ENCODE results near the gene RUBCN.

The RUBCN gene

GRCh38 chr3:197749315-197749600 lies 12.6 kb upstream of the RUBCN start:
- peak overlapping the region; percentile 80 for H3K4me3 ChIP-seq (ENCODE audit: low read depth, low read length)
- TF ChIP-seq CTCF (IDR thresholded peaks at IDR 0.05; ENCODE audit: low read depth, low read length, missing control alignments), result no peak
- DNase-seq (ENCODE audit: low read depth), result peak; percentile 46

- no peak for TF ChIP-seq CTCF (IDR thresholded peaks at IDR 0.05; ENCODE audit: low read depth, low read length, missing control alignments)
- peak overlapping the region; percentile 80 for H3K4me3 ChIP-seq (ENCODE audit: low read depth, low read length)
- DNase-seq (ENCODE audit: low read depth), result no peak
These were observed 12.1 kb upstream of the RUBCN start for GRCh38 chr3:197748597-197749314.

DNA sequence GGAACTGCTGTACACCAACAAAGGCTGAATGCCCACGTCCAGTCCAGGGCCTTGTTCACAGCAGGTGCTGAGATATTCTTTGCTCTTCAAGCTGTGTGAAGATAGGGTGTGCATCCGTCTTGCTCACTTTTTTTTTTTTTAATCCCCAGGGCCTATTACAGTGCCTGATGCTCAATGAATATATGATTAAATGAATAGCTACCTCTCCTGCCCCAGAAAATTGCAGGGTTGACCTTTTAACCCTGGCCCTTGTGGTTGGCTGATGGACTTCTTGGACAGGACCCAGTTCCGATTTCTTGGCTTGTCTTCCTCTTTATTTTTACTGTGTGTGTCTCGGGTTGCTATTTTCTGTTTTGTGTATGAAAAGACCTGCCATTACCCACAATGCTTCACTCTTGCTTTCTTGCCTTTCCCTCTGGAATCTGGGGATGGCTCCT lies 10.1 kb upstream of the RUBCN start:
- TF ChIP-seq CTCF (IDR thresholded peaks at IDR 0.05; ENCODE audit: low read depth, low read length, missing control alignments), result no peak
- no peak overlapping the region for H3K4me3 ChIP-seq (ENCODE audit: low read depth, low read length)
- no peak for DNase-seq (ENCODE audit: low read depth)

DNA sequence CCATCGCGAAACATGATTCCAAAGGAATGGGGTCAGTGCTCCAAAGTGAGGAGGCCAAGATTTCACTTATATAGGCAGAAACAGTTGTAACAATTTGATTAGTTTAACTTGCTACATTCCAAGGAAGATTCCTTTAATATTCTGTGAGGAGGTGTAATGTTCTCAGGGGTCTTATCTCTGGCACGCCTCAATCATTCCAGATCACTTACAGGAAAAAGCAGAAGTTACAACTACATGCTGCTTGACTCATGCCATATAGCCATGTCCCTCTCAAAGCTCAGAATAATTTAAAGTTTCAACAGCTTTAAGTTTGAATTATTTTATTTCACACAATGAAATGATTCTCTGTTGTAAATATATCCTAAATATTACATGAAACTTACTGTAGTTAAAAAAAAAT lies 9.5 kb upstream of the RUBCN start:
- H3K4me3 ChIP-seq (ENCODE audit: low read depth, low read length), result no peak overlapping the region
- no peak for DNase-seq (ENCODE audit: low read depth)
- no peak for TF ChIP-seq CTCF (IDR thresholded peaks at IDR 0.05; ENCODE audit: low read depth, low read length, missing control alignments)

DNA sequence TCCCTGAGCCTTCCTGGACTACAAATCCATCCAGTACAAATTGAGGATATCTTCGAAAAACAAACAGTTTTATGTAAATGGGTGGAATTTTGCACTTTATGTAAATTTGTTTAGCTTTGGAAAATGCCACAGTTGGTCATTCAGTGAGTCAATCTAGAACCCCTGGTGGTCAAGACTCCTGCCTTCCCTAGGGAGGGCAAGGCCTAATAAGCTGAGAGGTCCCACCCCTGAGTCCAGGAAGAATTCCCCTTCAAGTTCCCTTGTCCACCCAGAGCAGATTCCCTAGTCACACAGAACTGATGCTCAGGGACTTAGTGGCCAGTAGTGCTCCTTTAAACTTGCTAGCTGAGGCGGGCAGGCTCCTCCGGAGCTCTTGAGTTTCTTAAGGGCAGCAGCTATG lies 6.1 kb upstream of the RUBCN start:
- DNase-seq (ENCODE audit: low read depth), result no peak
- TF ChIP-seq CTCF (IDR thresholded peaks at IDR 0.05; ENCODE audit: low read depth, low read length, missing control alignments), result no peak
- H3K4me3 ChIP-seq (ENCODE audit: low read depth, low read length), result no peak overlapping the region

GRCh38 chr3:197737749-197738462 lies 1.2 kb upstream of the RUBCN start:
- no peak for DNase-seq (ENCODE audit: low read depth)
- H3K4me3 ChIP-seq (ENCODE audit: low read depth, low read length), result peak overlapping the region; percentile 92
- no peak for TF ChIP-seq CTCF (IDR thresholded peaks at IDR 0.05; ENCODE audit: low read depth, low read length, missing control alignments)

- peak overlapping the region; percentile 92 for H3K4me3 ChIP-seq (ENCODE audit: low read depth, low read length)
- TF ChIP-seq CTCF (IDR thresholded peaks at IDR 0.05; ENCODE audit: low read depth, low read length, missing control alignments), result no peak
- DNase-seq (ENCODE audit: low read depth), result no peak
These were observed 580 bp upstream of the RUBCN start for GRCh38 chr3:197737319-197737649.

All from GM12864 (cell line).